ENCODE measurements around the gene PI4K2B.

PI4K2B gene

GRCh38 chr4:25258980-25259578, 25.2 kb downstream of the PI4K2B start:
- H3K4me1 ChIP-seq (ENCODE audit: control insufficient read depth in 1 of 2, insufficient read depth in 2 of 2, low read length in 2 of 2), result no peaks in the 10 kb centered on the region
- no peaks in the 10 kb centered on the region for H3K9me3 ChIP-seq (ENCODE audit: control insufficient read depth in 1 of 2, low read length in 2 of 2)
- no peak overlapping the region for H3K9ac ChIP-seq (ENCODE audit: low read depth in 1 of 2, low read length in 2 of 2)
- H3K27me3 ChIP-seq (ENCODE audit: control insufficient read depth in 1 of 2, insufficient read depth in 2 of 2, low read length in 2 of 2), result no peaks in the 10 kb centered on the region
- peaks cover 8 to 30% of the 10 kb centered on the region in 2 donors for H3K36me3 ChIP-seq (ENCODE audit: control insufficient read depth in 1 of 2, insufficient read depth in 2 of 2, low read length in 2 of 2)
- H3K4me3 ChIP-seq (ENCODE audit: low read depth in 1 of 2, low read length in 2 of 2), result no peak overlapping the region
- no peak overlapping the region for H3K27ac ChIP-seq (ENCODE audit: low read depth, low read length)

GRCh38 chr4:25271866-25272265, 38.0 kb downstream of the PI4K2B start:
- no peaks in the 10 kb centered on the region for H3K9me3 ChIP-seq (ENCODE audit: control insufficient read depth in 1 of 2, low read length in 2 of 2)
- H3K4me1 ChIP-seq (ENCODE audit: control insufficient read depth in 1 of 2, insufficient read depth in 2 of 2, low read length in 2 of 2), result no peaks in the 10 kb centered on the region
- no peak overlapping the region for H3K27ac ChIP-seq (ENCODE audit: low read depth, low read length)
- no peaks in the 10 kb centered on the region for H3K27me3 ChIP-seq (ENCODE audit: control insufficient read depth in 1 of 2, insufficient read depth in 2 of 2, low read length in 2 of 2)
- H3K9ac ChIP-seq (ENCODE audit: low read depth in 1 of 2, low read length in 2 of 2), result no peak overlapping the region
- peaks cover 7 to 28% of the 10 kb centered on the region in 2 donors for H3K36me3 ChIP-seq (ENCODE audit: control insufficient read depth in 1 of 2, insufficient read depth in 2 of 2, low read length in 2 of 2)
- no peak overlapping the region for H3K4me3 ChIP-seq (ENCODE audit: low read depth in 1 of 2, low read length in 2 of 2)

GRCh38 chr4:25280210-25280609, 46.4 kb downstream of the PI4K2B start:
- Histone ChIP-seq H3K36me3 (ENCODE audit: control insufficient read depth in 1 of 2, insufficient read depth in 2 of 2, low read length in 2 of 2) (peaks cover 0 to 21% of the 10 kb centered on the region in 2 donors), H3K9me3 (ENCODE audit: control insufficient read depth in 1 of 2, low read length in 2 of 2) (no peaks in the 10 kb centered on the region), H3K9ac (ENCODE audit: low read depth in 1 of 2, low read length in 2 of 2) (no peak overlapping the region), H3K27me3 (ENCODE audit: control insufficient read depth in 1 of 2, insufficient read depth in 2 of 2, low read length in 2 of 2) (no peaks in the 10 kb centered on the region), H3K4me3 (ENCODE audit: low read depth in 1 of 2, low read length in 2 of 2) (no peak overlapping the region), H3K27ac (ENCODE audit: low read depth, low read length) (no peak overlapping the region), H3K4me1 (ENCODE audit: control insufficient read depth in 1 of 2, insufficient read depth in 2 of 2, low read length in 2 of 2) (no peaks in the 10 kb centered on the region)

GRCh38 chr4:25283948-25284347, 50.1 kb downstream of the PI4K2B start:
- no peaks in the 10 kb centered on the region for H3K27me3 ChIP-seq (ENCODE audit: control insufficient read depth in 1 of 2, insufficient read depth in 2 of 2, low read length in 2 of 2)
- no peak overlapping the region for H3K27ac ChIP-seq (ENCODE audit: low read depth, low read length)
- no peaks in the 10 kb centered on the region for H3K9me3 ChIP-seq (ENCODE audit: control insufficient read depth in 1 of 2, low read length in 2 of 2)
- H3K4me3 ChIP-seq (ENCODE audit: low read depth in 1 of 2, low read length in 2 of 2), result no peak overlapping the region
- H3K36me3 ChIP-seq (ENCODE audit: control insufficient read depth in 1 of 2, insufficient read depth in 2 of 2, low read length in 2 of 2), result peaks cover 0 to 14% of the 10 kb centered on the region in 2 donors
- no peak overlapping the region for H3K9ac ChIP-seq (ENCODE audit: low read depth in 1 of 2, low read length in 2 of 2)
- no peaks in the 10 kb centered on the region for H3K4me1 ChIP-seq (ENCODE audit: control insufficient read depth in 1 of 2, insufficient read depth in 2 of 2, low read length in 2 of 2)

GRCh38 chr4:25284466-25284865, 50.6 kb downstream of the PI4K2B start:
- H3K27ac ChIP-seq (ENCODE audit: low read depth, low read length), result no peak overlapping the region
- H3K9ac ChIP-seq (ENCODE audit: low read depth in 1 of 2, low read length in 2 of 2), result no peak overlapping the region
- no peak overlapping the region for H3K4me3 ChIP-seq (ENCODE audit: low read depth in 1 of 2, low read length in 2 of 2)
- no peaks in the 10 kb centered on the region for H3K27me3 ChIP-seq (ENCODE audit: control insufficient read depth in 1 of 2, insufficient read depth in 2 of 2, low read length in 2 of 2)
- H3K36me3 ChIP-seq (ENCODE audit: control insufficient read depth in 1 of 2, insufficient read depth in 2 of 2, low read length in 2 of 2), result peaks cover 0 to 14% of the 10 kb centered on the region in 2 donors
- no peaks in the 10 kb centered on the region for H3K9me3 ChIP-seq (ENCODE audit: control insufficient read depth in 1 of 2, low read length in 2 of 2)
- H3K4me1 ChIP-seq (ENCODE audit: control insufficient read depth in 1 of 2, insufficient read depth in 2 of 2, low read length in 2 of 2), result no peaks in the 10 kb centered on the region

GRCh38 chr4:25290490-25291067, 56.7 kb downstream of the PI4K2B start:
- H3K4me3 ChIP-seq (ENCODE audit: low read depth in 1 of 2, low read length in 2 of 2), result no peak overlapping the region
- H3K4me1 ChIP-seq (ENCODE audit: control insufficient read depth in 1 of 2, insufficient read depth in 2 of 2, low read length in 2 of 2), result no peaks in the 10 kb centered on the region
- H3K27ac ChIP-seq (ENCODE audit: low read depth, low read length), result no peak overlapping the region
- H3K27me3 ChIP-seq (ENCODE audit: control insufficient read depth in 1 of 2, insufficient read depth in 2 of 2, low read length in 2 of 2), result no peaks in the 10 kb centered on the region
- H3K9me3 ChIP-seq (ENCODE audit: control insufficient read depth in 1 of 2, low read length in 2 of 2), result no peaks in the 10 kb centered on the region
- no peaks in the 10 kb centered on the region for H3K36me3 ChIP-seq (ENCODE audit: control insufficient read depth in 1 of 2, insufficient read depth in 2 of 2, low read length in 2 of 2)
- no peak overlapping the region for H3K9ac ChIP-seq (ENCODE audit: low read depth in 1 of 2, low read length in 2 of 2)

GRCh38 chr4:25291158-25291733, 57.4 kb downstream of the PI4K2B start:
- no peaks in the 10 kb centered on the region for H3K36me3 ChIP-seq (ENCODE audit: control insufficient read depth in 1 of 2, insufficient read depth in 2 of 2, low read length in 2 of 2)
- no peaks in the 10 kb centered on the region for H3K9me3 ChIP-seq (ENCODE audit: control insufficient read depth in 1 of 2, low read length in 2 of 2)
- no peaks in the 10 kb centered on the region for H3K4me1 ChIP-seq (ENCODE audit: control insufficient read depth in 1 of 2, insufficient read depth in 2 of 2, low read length in 2 of 2)
- H3K4me3 ChIP-seq (ENCODE audit: low read depth in 1 of 2, low read length in 2 of 2), result no peak overlapping the region
- no peaks in the 10 kb centered on the region for H3K27me3 ChIP-seq (ENCODE audit: control insufficient read depth in 1 of 2, insufficient read depth in 2 of 2, low read length in 2 of 2)
- H3K9ac ChIP-seq (ENCODE audit: low read depth in 1 of 2, low read length in 2 of 2), result no peak overlapping the region
- H3K27ac ChIP-seq (ENCODE audit: low read depth, low read length), result no peak overlapping the region

GRCh38 chr4:25297528-25298242, 63.9 kb downstream of the PI4K2B start:
- Histone ChIP-seq H3K27ac (ENCODE audit: low read depth, low read length) (no peak overlapping the region), H3K27me3 (ENCODE audit: control insufficient read depth in 1 of 2, insufficient read depth in 2 of 2, low read length in 2 of 2) (peaks cover 0 to 3% of the 10 kb centered on the region in 2 donors), H3K9ac (ENCODE audit: low read depth in 1 of 2, low read length in 2 of 2) (no peak overlapping the region), H3K4me3 (ENCODE audit: low read depth in 1 of 2, low read length in 2 of 2) (no peak overlapping the region), H3K9me3 (ENCODE audit: control insufficient read depth in 1 of 2, low read length in 2 of 2) (no peaks in the 10 kb centered on the region), H3K36me3 (ENCODE audit: control insufficient read depth in 1 of 2, insufficient read depth in 2 of 2, low read length in 2 of 2) (no peaks in the 10 kb centered on the region), H3K4me1 (ENCODE audit: control insufficient read depth in 1 of 2, insufficient read depth in 2 of 2, low read length in 2 of 2) (peaks cover 0 to 5% of the 10 kb centered on the region in 2 donors)

- Histone ChIP-seq H3K27ac (ENCODE audit: low read depth, low read length) (no peak overlapping the region), H3K9ac (ENCODE audit: low read depth in 1 of 2, low read length in 2 of 2) (no peak overlapping the region), H3K36me3 (ENCODE audit: control insufficient read depth in 1 of 2, insufficient read depth in 2 of 2, low read length in 2 of 2) (no peaks in the 10 kb centered on the region), H3K27me3 (ENCODE audit: control insufficient read depth in 1 of 2, insufficient read depth in 2 of 2, low read length in 2 of 2) (peaks cover 0 to 3% of the 10 kb centered on the region in 2 donors), H3K4me3 (ENCODE audit: low read depth in 1 of 2, low read length in 2 of 2) (no peak overlapping the region), H3K4me1 (ENCODE audit: control insufficient read depth in 1 of 2, insufficient read depth in 2 of 2, low read length in 2 of 2) (peaks cover 0 to 5% of the 10 kb centered on the region in 2 donors), H3K9me3 (ENCODE audit: control insufficient read depth in 1 of 2, low read length in 2 of 2) (no peaks in the 10 kb centered on the region)
Measured at GRCh38 chr4:25299476-25300203, 65.8 kb downstream of the PI4K2B start.

GRCh38 chr4:25301471-25301870, 67.6 kb downstream of the PI4K2B start:
- peaks cover 2 to 3% of the 10 kb centered on the region in 2 donors for H3K27me3 ChIP-seq (ENCODE audit: control insufficient read depth in 1 of 2, insufficient read depth in 2 of 2, low read length in 2 of 2)
- no peak overlapping the region for H3K27ac ChIP-seq (ENCODE audit: low read depth, low read length)
- peaks cover 0 to 5% of the 10 kb centered on the region in 2 donors for H3K4me1 ChIP-seq (ENCODE audit: control insufficient read depth in 1 of 2, insufficient read depth in 2 of 2, low read length in 2 of 2)
- no peak overlapping the region for H3K9ac ChIP-seq (ENCODE audit: low read depth in 1 of 2, low read length in 2 of 2)
- H3K36me3 ChIP-seq (ENCODE audit: control insufficient read depth in 1 of 2, insufficient read depth in 2 of 2, low read length in 2 of 2), result no peaks in the 10 kb centered on the region
- H3K9me3 ChIP-seq (ENCODE audit: control insufficient read depth in 1 of 2, low read length in 2 of 2), result no peaks in the 10 kb centered on the region
- no peak overlapping the region for H3K4me3 ChIP-seq (ENCODE audit: low read depth in 1 of 2, low read length in 2 of 2)
